ENCODE data around the gene NINJ2. TPM values are rescaled to one million over a fixed set of nuclear protein-coding genes. Genes with fewer than 3 reads are reported as not detected.

Gene NINJ2
- polyA plus RNA-seq, 3 donors = 32.9 to 92.7 (median 73.7) TPM

GRCh38 chr12:627863-628741 is 35.1 kb downstream of the NINJ2 start:
- TF ChIP-seq, protein P1, sequence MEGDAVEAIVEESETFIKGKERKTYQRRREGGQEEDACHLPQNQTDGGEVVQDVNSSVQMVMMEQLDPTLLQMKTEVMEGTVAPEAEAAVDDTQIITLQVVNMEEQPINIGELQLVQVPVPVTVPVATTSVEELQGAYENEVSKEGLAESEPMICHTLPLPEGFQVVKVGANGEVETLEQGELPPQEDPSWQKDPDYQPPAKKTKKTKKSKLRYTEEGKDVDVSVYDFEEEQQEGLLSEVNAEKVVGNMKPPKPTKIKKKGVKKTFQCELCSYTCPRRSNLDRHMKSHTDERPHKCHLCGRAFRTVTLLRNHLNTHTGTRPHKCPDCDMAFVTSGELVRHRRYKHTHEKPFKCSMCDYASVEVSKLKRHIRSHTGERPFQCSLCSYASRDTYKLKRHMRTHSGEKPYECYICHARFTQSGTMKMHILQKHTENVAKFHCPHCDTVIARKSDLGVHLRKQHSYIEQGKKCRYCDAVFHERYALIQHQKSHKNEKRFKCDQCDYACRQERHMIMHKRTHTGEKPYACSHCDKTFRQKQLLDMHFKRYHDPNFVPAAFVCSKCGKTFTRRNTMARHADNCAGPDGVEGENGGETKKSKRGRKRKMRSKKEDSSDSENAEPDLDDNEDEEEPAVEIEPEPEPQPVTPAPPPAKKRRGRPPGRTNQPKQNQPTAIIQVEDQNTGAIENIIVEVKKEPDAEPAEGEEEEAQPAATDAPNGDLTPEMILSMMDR (IDR thresholded peaks at IDR 0.05) = no peak
- no peak overlapping the region for H3K4me3 ChIP-seq (replicated peaks in 1 of 3; ENCODE audit: low read depth in 2 of 3, low read length in 3 of 3)
- H3K27me3 ChIP-seq (ENCODE audit: control insufficient read depth in 2 of 2, insufficient read depth in 2 of 2, low read length in 2 of 2) = no peaks in the 10 kb centered on the region
- no peak overlapping the region for H3K9ac ChIP-seq (ENCODE audit: insufficient read depth, low read length, poor library complexity, severe bottlenecking)
- no peak for DNase-seq
- H3K27ac ChIP-seq (ENCODE audit: low read depth in 1 of 2, low read length in 2 of 2) = no peak overlapping the region
- Mint-ChIP-seq H3K9me3 (no peaks in the 10 kb centered on the region), H3K36me3 (peaks cover 18 to 20% of the 10 kb centered on the region in 2 donors), H3K4me3 (no peak overlapping the region), H3K27me3 (ENCODE audit: low read depth in 3 of 3) (no peaks in the 10 kb centered on the region), H3K27ac (peak overlapping the region in 2 of 7 donors; percentile 19 to 32), H3K4me1 (peaks cover 42% of the 10 kb centered on the region)
- H4K20me1 ChIP-seq (ENCODE audit: insufficient read depth, low read length) = no peaks in the 10 kb centered on the region
- no peaks in the 10 kb centered on the region for H3K9me3 ChIP-seq (replicated peaks in 1 of 2; ENCODE audit: control insufficient read depth in 1 of 2, insufficient read depth in 1 of 2, low read length in 2 of 2)
- H3K36me3 ChIP-seq (replicated peaks in 1 of 2; ENCODE audit: control insufficient read depth in 1 of 2, insufficient read depth in 2 of 2, low read length in 2 of 2) = peaks cover 0 to 6% of the 10 kb centered on the region in 2 donors
- H3K4me1 ChIP-seq (ENCODE audit: control insufficient read depth in 1 of 2, insufficient read depth in 2 of 2, low read length in 2 of 2) = peaks cover 29 to 70% of the 10 kb centered on the region in 2 donors
- intact Hi-C loops (cut with micrococcal nuclease) = no loop called here
- H2AFZ ChIP-seq (ENCODE audit: insufficient read depth, low read depth, low read length, poor library complexity, severe bottlenecking) = no peak overlapping the region
- peaks cover 33% of the 10 kb centered on the region for H3K79me2 ChIP-seq (ENCODE audit: insufficient read depth, low read length)
- H3K4me2 ChIP-seq (replicated peaks; ENCODE audit: extremely low read depth, low read length, poor library complexity, severe bottlenecking) = no peak overlapping the region
- 89% methylated on average over 9 of the region's 13 CpGs for WGBS (ENCODE audit: insufficient coverage)

DNA sequence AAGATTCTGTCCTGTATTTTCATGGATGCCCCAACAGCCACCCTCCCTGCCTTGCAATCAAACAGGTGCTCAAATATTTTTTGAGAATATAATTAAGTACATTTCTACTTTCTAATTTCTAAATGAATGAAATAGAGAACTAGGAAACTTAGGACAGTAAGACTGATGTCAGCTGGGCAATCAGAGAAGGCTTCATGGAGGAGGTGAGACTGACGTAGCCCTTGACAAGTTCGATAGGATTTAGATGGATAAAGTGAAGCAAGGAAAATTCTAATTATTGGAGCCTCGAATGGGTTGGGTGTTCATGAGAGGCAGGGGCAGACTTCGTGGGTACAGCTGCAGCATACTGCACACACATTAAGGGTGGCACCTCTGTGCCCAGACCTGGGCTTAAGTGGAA is 36.0 kb downstream of the NINJ2 start:
- Histone ChIP-seq H3K27ac (ENCODE audit: low read depth in 1 of 2, low read length in 2 of 2) (no peak overlapping the region), H3K4me2 (replicated peaks; ENCODE audit: extremely low read depth, low read length, poor library complexity, severe bottlenecking) (no peak overlapping the region), H2AFZ (ENCODE audit: insufficient read depth, low read depth, low read length, poor library complexity, severe bottlenecking) (no peak overlapping the region), H3K4me3 (replicated peaks in 1 of 3; ENCODE audit: low read depth in 2 of 3, low read length in 3 of 3) (no peak overlapping the region), H3K9me3 (replicated peaks in 1 of 2; ENCODE audit: control insufficient read depth in 1 of 2, insufficient read depth in 1 of 2, low read length in 2 of 2) (no peaks in the 10 kb centered on the region), H3K9ac (ENCODE audit: insufficient read depth, low read length, poor library complexity, severe bottlenecking) (no peak overlapping the region), H3K36me3 (replicated peaks in 1 of 2; ENCODE audit: control insufficient read depth in 1 of 2, insufficient read depth in 2 of 2, low read length in 2 of 2) (peaks cover 0 to 6% of the 10 kb centered on the region in 2 donors), H3K27me3 (ENCODE audit: control insufficient read depth in 2 of 2, insufficient read depth in 2 of 2, low read length in 2 of 2) (no peaks in the 10 kb centered on the region), H4K20me1 (ENCODE audit: insufficient read depth, low read length) (no peaks in the 10 kb centered on the region), H3K4me1 (ENCODE audit: control insufficient read depth in 1 of 2, insufficient read depth in 2 of 2, low read length in 2 of 2) (peaks cover 29 to 70% of the 10 kb centered on the region in 2 donors), H3K79me2 (ENCODE audit: insufficient read depth, low read length) (peaks cover 37% of the 10 kb centered on the region)
- Mint-ChIP-seq H3K36me3 (peaks cover 18 to 20% of the 10 kb centered on the region in 2 donors), H3K27me3 (ENCODE audit: low read depth in 3 of 3) (no peaks in the 10 kb centered on the region), H3K9me3 (no peaks in the 10 kb centered on the region), H3K4me1 (peaks cover 42% of the 10 kb centered on the region), H3K4me3 (no peak overlapping the region), H3K27ac (no peak overlapping the region)
- WGBS (ENCODE audit: insufficient coverage) = 100% methylated on average over 2 of the region's 4 CpGs
- TF ChIP-seq, protein P1 (IDR thresholded peaks at IDR 0.05) = no peak
- intact Hi-C loops (cut with micrococcal nuclease) = no loop called here
- no peak for DNase-seq
